HL-60 (cell line): Measurements from ENCODE around the gene TMPO.

Source experiments
- CTCF ChIP-seq: IDR thresholded peaks from one replicate; pipeline ENCODE4 v1.5.1; 2011; ENCODE audit warnings: low read length, control low read depth, inconsistent platforms; ENCODE audit not compliant: insufficient read depth
- GABPA ChIP-seq: IDR thresholded peaks from 2 replicates; pipeline ENCODE4 v1.6.1; 2012; ENCODE audit warnings: low read depth
- POLR2AphosphoS5 ChIP-seq: IDR thresholded peaks from 2 replicates; pipeline ENCODE4 v1.6.1; 2012; ENCODE audit warnings: low read depth
- REST ChIP-seq: IDR thresholded peaks from 2 replicates; pipeline ENCODE4 v1.6.1; 2012; ENCODE audit warnings: low read depth; ENCODE audit not compliant: insufficient replicate concordance
- SPI1 ChIP-seq: IDR thresholded peaks from 2 replicates; pipeline ENCODE4 v1.6.1; 2012; ENCODE audit warnings: low read depth, mild to moderate bottlenecking, borderline replicate concordance

DNA sequence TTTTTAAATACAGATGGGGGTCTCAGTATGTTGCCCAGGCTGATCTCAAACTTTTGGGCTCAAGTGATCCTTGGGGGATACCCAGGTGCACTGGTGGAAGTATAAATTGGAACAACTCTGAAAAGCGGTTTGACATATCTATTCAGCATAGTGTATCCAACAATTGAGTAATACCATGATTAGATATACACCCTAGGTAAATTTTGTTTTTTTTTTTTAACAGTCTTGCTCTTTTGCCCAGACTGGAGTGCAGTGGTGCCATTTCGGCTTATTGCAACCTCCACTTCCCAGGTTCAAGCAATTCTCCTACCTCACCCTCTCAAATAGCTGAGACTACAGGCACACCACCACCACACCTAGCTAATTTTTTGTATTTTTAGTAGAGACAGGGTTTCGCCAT, 46.5 kb downstream of the TMPO start:
- TF ChIP-seq GABPA, result no peak
- no peak for TF ChIP-seq CTCF
- no peak for TF ChIP-seq REST
- TF ChIP-seq POLR2AphosphoS5, result no peak
- TF ChIP-seq SPI1, result no peak
